PFSK-1 (cell line): ENCODE results near the gene NCR2.

ENCODE experiments used
- POLR2AphosphoS5 ChIP-seq: IDR thresholded peaks from 2 replicates; pipeline ENCODE4 v1.6.1; 2012; ENCODE audit warnings: low read depth, mild to moderate bottlenecking, control low read depth, low read length, moderate library complexity
- SIN3A ChIP-seq: IDR thresholded peaks from 2 replicates; pipeline ENCODE4 v1.6.1; 2012; ENCODE audit warnings: mild to moderate bottlenecking, low read length, moderate library complexity, borderline replicate concordance; ENCODE audit not compliant: insufficient read depth
- TAF1 ChIP-seq: IDR thresholded peaks from 2 replicates; pipeline ENCODE4 v1.6.1; 2012; ENCODE audit warnings: low read length, control low read depth, borderline replicate concordance; ENCODE audit not compliant: insufficient read depth

- TF ChIP-seq POLR2AphosphoS5 (no peak), SIN3A (no peak), TAF1 (no peak)
Measured at GRCh38 chr6:41345901-41346300, 10.5 kb downstream of the NCR2 start.
